ENCODE data around the gene MSRB3. TPM values are rescaled to one million over a fixed set of nuclear protein-coding genes. Genes with fewer than 3 reads are reported as not detected.

MSRB3 gene
- total RNA-seq, 4 donors from 2014 or later = 29.1 to 61.5 (median 50.4) TPM

DNA sequence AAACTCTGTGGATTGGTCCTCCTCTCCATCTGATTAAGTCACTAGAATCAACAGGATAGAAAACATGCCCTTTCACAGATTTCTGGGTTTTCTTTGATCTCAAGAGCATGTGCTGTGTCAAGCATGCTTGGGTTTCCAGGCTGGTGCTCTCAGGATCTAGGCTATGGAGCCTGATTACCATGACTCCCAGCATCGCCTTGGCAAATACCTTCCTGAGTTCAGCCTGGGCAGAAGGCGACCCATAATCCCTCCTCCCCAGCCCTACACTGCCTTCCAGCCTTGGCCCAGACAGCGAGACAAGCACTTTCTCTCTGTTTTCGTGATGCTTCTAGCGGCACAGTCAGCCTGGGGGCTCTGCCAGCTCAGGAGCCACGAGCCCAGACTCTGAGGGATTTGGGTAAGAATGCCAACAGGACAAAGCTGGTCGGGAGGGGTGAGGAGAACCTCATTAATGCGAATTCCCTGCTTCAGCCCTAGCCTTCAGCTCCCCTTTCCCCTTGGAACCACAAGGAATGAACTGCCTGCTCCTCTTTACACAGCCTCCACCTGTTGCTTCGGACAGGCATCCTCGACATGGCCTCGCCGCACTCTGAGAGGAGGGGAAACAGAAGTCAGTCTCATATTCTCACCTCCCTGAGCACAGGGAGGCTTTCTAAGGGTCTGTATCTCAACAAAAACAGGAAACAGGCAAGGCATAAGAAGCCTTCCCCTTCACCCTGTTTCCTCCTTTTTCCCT lies 227.1 kb downstream of the MSRB3 start:
- TF ChIP-seq, protein P1, sequence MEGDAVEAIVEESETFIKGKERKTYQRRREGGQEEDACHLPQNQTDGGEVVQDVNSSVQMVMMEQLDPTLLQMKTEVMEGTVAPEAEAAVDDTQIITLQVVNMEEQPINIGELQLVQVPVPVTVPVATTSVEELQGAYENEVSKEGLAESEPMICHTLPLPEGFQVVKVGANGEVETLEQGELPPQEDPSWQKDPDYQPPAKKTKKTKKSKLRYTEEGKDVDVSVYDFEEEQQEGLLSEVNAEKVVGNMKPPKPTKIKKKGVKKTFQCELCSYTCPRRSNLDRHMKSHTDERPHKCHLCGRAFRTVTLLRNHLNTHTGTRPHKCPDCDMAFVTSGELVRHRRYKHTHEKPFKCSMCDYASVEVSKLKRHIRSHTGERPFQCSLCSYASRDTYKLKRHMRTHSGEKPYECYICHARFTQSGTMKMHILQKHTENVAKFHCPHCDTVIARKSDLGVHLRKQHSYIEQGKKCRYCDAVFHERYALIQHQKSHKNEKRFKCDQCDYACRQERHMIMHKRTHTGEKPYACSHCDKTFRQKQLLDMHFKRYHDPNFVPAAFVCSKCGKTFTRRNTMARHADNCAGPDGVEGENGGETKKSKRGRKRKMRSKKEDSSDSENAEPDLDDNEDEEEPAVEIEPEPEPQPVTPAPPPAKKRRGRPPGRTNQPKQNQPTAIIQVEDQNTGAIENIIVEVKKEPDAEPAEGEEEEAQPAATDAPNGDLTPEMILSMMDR (IDR thresholded peaks at IDR 0.05; ENCODE audit: low read depth) = no peak

DNA sequence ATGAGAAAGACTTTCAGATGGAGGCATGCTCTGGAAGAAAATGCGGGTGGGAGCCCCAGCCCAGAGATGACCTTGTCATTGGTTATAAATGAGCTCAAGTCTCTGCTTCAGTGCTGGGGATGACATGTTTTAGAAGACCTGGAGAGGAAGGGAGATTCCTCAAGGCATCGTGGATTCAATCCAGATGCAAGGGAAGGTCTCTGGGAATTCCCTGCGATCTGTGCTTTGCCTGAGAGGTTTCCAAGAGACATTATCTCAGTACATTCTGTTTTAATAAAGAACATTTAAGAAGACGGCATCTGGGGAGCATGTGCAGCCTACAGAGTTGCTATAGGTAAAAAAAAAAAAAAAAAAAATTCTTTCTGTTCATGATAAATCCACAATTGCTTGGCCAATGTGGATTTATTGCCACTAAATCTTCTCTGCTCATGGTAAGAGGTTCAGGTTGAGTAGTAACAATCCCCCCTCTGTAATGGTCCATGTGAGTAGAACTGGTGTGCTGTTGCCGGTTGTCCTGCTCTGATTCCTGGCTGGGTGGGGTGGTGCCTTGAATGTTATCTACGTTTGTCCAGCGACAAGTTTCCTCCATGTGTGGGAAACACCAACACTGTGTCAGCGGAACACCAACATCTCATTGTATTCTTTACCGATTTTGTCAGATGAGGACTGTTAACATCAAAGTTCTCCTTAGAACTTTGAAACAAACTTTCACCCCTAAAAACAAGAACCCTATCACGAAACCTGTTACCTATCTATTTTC lies 230.0 kb downstream of the MSRB3 start:
- TF ChIP-seq, protein P1 (IDR thresholded peaks at IDR 0.05; ENCODE audit: low read depth) = no peak

DNA sequence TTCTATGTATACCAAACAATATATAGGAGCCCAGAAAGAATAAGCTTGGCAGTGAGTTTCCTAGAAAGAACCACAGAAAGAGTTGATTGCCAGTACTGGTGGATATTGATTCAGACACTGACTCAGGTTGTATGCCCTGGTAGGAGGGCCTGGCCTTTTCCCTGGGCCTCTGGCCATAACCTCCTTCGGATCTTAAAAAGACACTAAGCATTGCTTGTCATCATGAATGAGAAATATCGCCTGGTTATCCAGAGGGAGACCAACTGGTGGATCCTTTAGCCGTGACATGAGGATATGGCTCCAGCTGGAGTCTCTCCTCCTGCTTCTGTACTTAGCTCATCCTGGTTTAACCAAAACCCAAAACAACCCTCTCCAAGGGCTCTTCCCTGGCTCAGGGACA lies 231.5 kb downstream of the MSRB3 start:
- TF ChIP-seq, protein P1 (IDR thresholded peaks at IDR 0.05; ENCODE audit: low read depth) = no peak

DNA sequence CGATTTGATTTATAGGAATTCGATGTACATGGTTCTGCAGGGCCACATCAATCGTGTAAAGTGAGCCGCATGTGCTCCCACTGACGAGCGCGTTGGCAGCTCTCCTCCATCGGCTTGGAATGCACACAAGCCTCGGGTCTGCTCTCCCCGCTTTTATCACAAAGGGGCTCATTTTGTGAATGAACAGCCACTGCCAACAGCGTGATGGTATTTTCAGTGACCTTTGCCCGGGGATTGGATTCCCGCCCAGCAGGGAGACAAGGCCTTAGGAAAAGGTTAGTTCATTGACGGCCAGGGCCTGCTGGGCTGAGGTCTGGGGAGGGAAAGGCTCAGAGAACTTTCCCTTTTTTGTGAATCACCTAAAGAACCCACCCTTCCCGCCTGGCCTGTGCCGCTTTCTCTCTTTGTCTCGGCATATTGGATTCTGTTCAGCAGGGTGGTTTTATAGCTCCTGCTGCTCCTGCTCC lies 232.1 kb downstream of the MSRB3 start:
- TF ChIP-seq, protein P1 (IDR thresholded peaks at IDR 0.05; ENCODE audit: low read depth) = no peak

DNA sequence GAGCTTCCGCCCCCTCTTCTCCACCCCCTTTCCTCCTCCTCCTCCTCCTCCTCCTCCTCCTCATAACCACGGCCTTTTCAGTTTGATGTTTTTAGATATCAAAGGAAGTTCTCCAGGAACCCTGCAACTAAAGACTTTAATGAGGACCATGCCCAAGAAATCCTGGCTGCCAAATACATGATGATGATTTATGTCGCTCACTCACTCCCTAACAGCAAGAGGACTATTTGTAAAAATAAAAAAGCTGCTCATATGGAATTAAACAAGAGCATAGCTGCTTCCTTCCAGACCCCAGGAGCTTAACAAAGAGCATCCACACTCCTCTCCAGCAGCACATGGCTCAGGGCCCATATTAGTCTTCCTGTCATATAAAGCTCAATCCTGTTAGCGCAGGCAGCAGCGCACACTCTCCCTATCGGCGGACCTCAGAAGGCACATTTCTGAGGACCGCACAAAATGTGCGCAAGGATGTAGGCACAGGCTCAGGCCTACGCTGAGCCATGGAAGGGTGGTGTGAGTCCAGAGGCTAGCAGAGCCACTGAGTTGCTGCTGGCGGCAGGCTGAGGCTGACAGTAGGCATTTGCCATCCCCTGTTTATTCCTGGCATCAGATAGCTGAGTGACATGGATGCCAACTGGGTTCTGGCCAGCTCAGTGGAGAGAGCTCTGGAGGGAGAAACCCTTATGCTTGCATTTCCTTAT lies 232.8 kb downstream of the MSRB3 start:
- TF ChIP-seq, protein P1 (IDR thresholded peaks at IDR 0.05; ENCODE audit: low read depth) = no peak

DNA sequence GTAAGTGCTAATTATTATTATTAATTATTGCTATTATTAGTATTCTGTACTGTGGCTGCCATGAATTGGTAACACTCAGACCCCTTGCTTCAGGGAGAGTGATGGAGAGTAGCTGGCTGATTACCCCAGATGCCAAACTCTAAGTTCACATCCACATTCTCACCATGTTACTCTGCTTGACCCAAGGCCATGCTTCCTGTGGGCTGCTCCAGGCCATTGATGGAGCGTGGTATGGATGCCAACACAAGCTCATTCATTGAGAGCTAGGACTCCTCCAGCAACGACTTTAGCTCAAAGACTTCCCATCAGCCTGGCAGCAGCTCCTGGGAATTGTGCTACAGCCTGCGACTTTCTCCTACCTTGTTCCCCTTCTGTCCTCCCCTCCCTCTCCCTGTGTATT lies 233.4 kb downstream of the MSRB3 start:
- TF ChIP-seq, protein P1 (IDR thresholded peaks at IDR 0.05; ENCODE audit: low read depth) = no peak

Other genes starting within 250 kb of the MSRB3 start
- gene WIF1, start 157.4 kb upstream of the MSRB3 start, total RNA-seq = not detected
- gene LEMD3, start 109.1 kb upstream of the MSRB3 start, total RNA-seq = 10 to 100 TPM; 20.0 to 36.0 (median 26.0) TPM